Mesendoderm (in vitro differentiated cells): Measurements from ENCODE around the gene UTY.

Experiments used
- DNase-seq: peaks from one replicate; pipeline ENCODE4 v3.0.0; 2013
- H2AK5ac ChIP-seq: 2 replicates; pipeline ENCODE4 v1.6.1; 2013; ENCODE audit warnings: low read length, inconsistent platforms
- H2BK120ac ChIP-seq: 2 replicates; pipeline ENCODE4 v1.6.1; 2013; ENCODE audit warnings: low read depth, mild to moderate bottlenecking, low read length, moderate library complexity, mixed read lengths
- H2BK15ac ChIP-seq: replicated peaks from 2 replicates; pipeline ENCODE4 v1.6.1; 2013; ENCODE audit warnings: low read depth, mild to moderate bottlenecking, moderate library complexity
- H2BK5ac ChIP-seq: 2 replicates; pipeline ENCODE4 v1.6.1; 2013; ENCODE audit warnings: low read length, inconsistent platforms
- H3K18ac ChIP-seq: 2 replicates; pipeline ENCODE4 v1.6.1; 2013; ENCODE audit warnings: mild to moderate bottlenecking, low read length, mixed read lengths
- H3K23ac ChIP-seq: one replicate; pipeline ENCODE4 v1.6.1; 2013; ENCODE audit warnings: low read length
- H3K27ac ChIP-seq: 2 replicates; pipeline ENCODE4 v1.5.1; 2013; ENCODE audit warnings: low read depth, mild to moderate bottlenecking, inconsistent platforms, low read length, moderate library complexity
- H3K27me3 ChIP-seq: 2 replicates; pipeline ENCODE4 v1.6.1; 2013; ENCODE audit warnings: low read length, control low read depth, mild to moderate bottlenecking, inconsistent platforms; ENCODE audit not compliant: insufficient read depth, poor library complexity
- H3K36me3 ChIP-seq: 2 replicates; pipeline ENCODE4 v1.6.1; 2013; ENCODE audit warnings: low read length, inconsistent platforms; ENCODE audit not compliant: control insufficient read depth, insufficient read depth
- H3K4ac ChIP-seq: one replicate; pipeline ENCODE4 v1.6.1; 2013; ENCODE audit warnings: low read depth, mild to moderate bottlenecking, low read length, moderate library complexity
- H3K4me1 ChIP-seq: 2 replicates; pipeline ENCODE4 v1.6.1; 2013; ENCODE audit warnings: low read depth, low read length, inconsistent platforms; ENCODE audit not compliant: control insufficient read depth
- H3K4me2 ChIP-seq: 2 replicates; pipeline ENCODE4 v1.6.1; 2013; ENCODE audit warnings: low read length
- H3K4me3 ChIP-seq: 2 replicates; pipeline ENCODE4 v1.5.1; 2013; ENCODE audit warnings: mild to moderate bottlenecking, low read length
- H3K56ac ChIP-seq: one replicate; pipeline ENCODE4 v1.6.1; 2013; ENCODE audit warnings: low read length
- H3K79me1 ChIP-seq: 2 replicates; pipeline ENCODE4 v1.6.1; 2013; ENCODE audit warnings: low read length, inconsistent platforms
- H3K79me2 ChIP-seq: 2 replicates; pipeline ENCODE4 v1.6.1; 2013; ENCODE audit warnings: mild to moderate bottlenecking, low read length; ENCODE audit not compliant: control insufficient read depth, insufficient read depth
- H3K9ac ChIP-seq: 2 replicates; pipeline ENCODE4 v1.6.1; 2013; ENCODE audit warnings: low read length, inconsistent platforms
- H4K5ac ChIP-seq: one replicate; pipeline ENCODE4 v1.6.1; 2013; ENCODE audit warnings: low read length
- H4K8ac ChIP-seq: one replicate; pipeline ENCODE4 v1.6.1; 2013; ENCODE audit warnings: low read depth, mild to moderate bottlenecking, control low read depth, low read length, moderate library complexity
- WGBS: extraction: QIAGEN DNeasy Blood & Tissue Kit; methylation state at CpG from one replicate; pipeline ENCODE4 v1.1.7; 2013; ENCODE audit warnings: low lambda C conversion rate, missing lambda C conversion rate; ENCODE audit not compliant: insufficient coverage; ENCODE audit errors: extremely low coverage; 5-methylcytosine and 5-hydroxymethylcytosine counted together

The UTY gene

GRCh38 chrY:13445566-13445965 lies 34.3 kb downstream of the UTY start:
- H3K23ac ChIP-seq = no peak overlapping the region
- H2BK5ac ChIP-seq = no peak overlapping the region
- H3K79me2 ChIP-seq = no peaks in the 10 kb centered on the region
- H2BK15ac ChIP-seq = no peak overlapping the region
- no peak overlapping the region for H3K4ac ChIP-seq
- no peak overlapping the region for H2AK5ac ChIP-seq
- WGBS = no CpG with 5 or more reads among the region's 1 CpG
- no peaks in the 10 kb centered on the region for H3K79me1 ChIP-seq
- H3K4me2 ChIP-seq = no peak overlapping the region
- no peak overlapping the region for H4K5ac ChIP-seq
- H3K56ac ChIP-seq = no peak overlapping the region
- H4K8ac ChIP-seq = no peak overlapping the region
- no peaks in the 10 kb centered on the region for H3K4me1 ChIP-seq
- no peak overlapping the region for H3K4me3 ChIP-seq
- H3K27ac ChIP-seq = no peak overlapping the region
- H3K9ac ChIP-seq = no peak overlapping the region
- DNase-seq = peak; percentile 30
- no peaks in the 10 kb centered on the region for H3K36me3 ChIP-seq
- H3K18ac ChIP-seq = no peak overlapping the region
- H3K27me3 ChIP-seq = no peaks in the 10 kb centered on the region
- no peak overlapping the region for H2BK120ac ChIP-seq

- no peaks in the 10 kb centered on the region for H3K4me1 ChIP-seq
- no peaks in the 10 kb centered on the region for H3K79me1 ChIP-seq
- WGBS = no CpG with 5 or more reads among the region's 7 CpGs
- no peak overlapping the region for H2AK5ac ChIP-seq
- no peak overlapping the region for H3K9ac ChIP-seq
- no peak overlapping the region for H3K27ac ChIP-seq
- no peak overlapping the region for H3K4me2 ChIP-seq
- no peak overlapping the region for H2BK5ac ChIP-seq
- no peak overlapping the region for H4K8ac ChIP-seq
- H3K79me2 ChIP-seq = no peaks in the 10 kb centered on the region
- no peak overlapping the region for H3K18ac ChIP-seq
- H3K4ac ChIP-seq = no peak overlapping the region
- H2BK15ac ChIP-seq = no peak overlapping the region
- H3K27me3 ChIP-seq = no peaks in the 10 kb centered on the region
- H3K4me3 ChIP-seq = no peak overlapping the region
- no peak overlapping the region for H3K56ac ChIP-seq
- H2BK120ac ChIP-seq = no peak overlapping the region
- H4K5ac ChIP-seq = no peak overlapping the region
- no peaks in the 10 kb centered on the region for H3K36me3 ChIP-seq
- H3K23ac ChIP-seq = no peak overlapping the region
- DNase-seq = peak; percentile 25
Observed at GRCh38 chrY:13443146-13443545, 36.7 kb downstream of the UTY start.

- H3K4me1 ChIP-seq = no peaks in the 10 kb centered on the region
- WGBS = no CpG with 5 or more reads among the region's 1 CpG
Observed at GRCh38 chrY:13440811-13441210, 39.0 kb downstream of the UTY start.

GRCh38 chrY:13435968-13436937 lies 43.6 kb downstream of the UTY start:
- H4K5ac ChIP-seq = no peak overlapping the region
- H3K4me1 ChIP-seq = no peaks in the 10 kb centered on the region
- H3K36me3 ChIP-seq = no peaks in the 10 kb centered on the region
- no CpG with 5 or more reads among the region's 25 CpGs for WGBS
- DNase-seq = peak; percentile 62
- no peak overlapping the region for H2BK5ac ChIP-seq
- H2BK15ac ChIP-seq = no peak overlapping the region
- H3K56ac ChIP-seq = peak overlapping the region; percentile 49
- no peak overlapping the region for H3K4me3 ChIP-seq
- H4K8ac ChIP-seq = no peak overlapping the region
- H3K23ac ChIP-seq = no peak overlapping the region
- H3K18ac ChIP-seq = no peak overlapping the region
- H2AK5ac ChIP-seq = no peak overlapping the region
- H3K27me3 ChIP-seq = no peaks in the 10 kb centered on the region
- no peaks in the 10 kb centered on the region for H3K79me1 ChIP-seq
- no peak overlapping the region for H3K27ac ChIP-seq
- peak overlapping the region; percentile 20 for H3K4ac ChIP-seq
- H3K4me2 ChIP-seq = no peak overlapping the region
- no peak overlapping the region for H2BK120ac ChIP-seq
- H3K9ac ChIP-seq = no peak overlapping the region
- peaks cover 17% of the 10 kb centered on the region for H3K79me2 ChIP-seq

More at GRCh38 chrY:13440811-13441210, 39.0 kb downstream of the UTY start:
- Histone ChIP-seq H3K23ac (no peak overlapping the region), H3K4ac (no peak overlapping the region), H3K4me2 (no peak overlapping the region), H4K5ac (no peak overlapping the region), H2BK5ac (no peak overlapping the region), H3K27me3 (no peaks in the 10 kb centered on the region), H3K79me1 (no peaks in the 10 kb centered on the region), H2AK5ac (no peak overlapping the region), H3K18ac (no peak overlapping the region), H3K27ac (no peak overlapping the region), H3K4me3 (no peak overlapping the region), H3K9ac (no peak overlapping the region), H2BK120ac (no peak overlapping the region), H3K56ac (no peak overlapping the region), H3K36me3 (no peaks in the 10 kb centered on the region), H3K79me2 (peaks cover under 1% of the 10 kb centered on the region), H2BK15ac (no peak overlapping the region), H4K8ac (no peak overlapping the region)
- no peak for DNase-seq

GRCh38 chrY:13435206-13435967 lies 44.4 kb downstream of the UTY start:
- H3K4ac ChIP-seq = no peak overlapping the region
- no peak overlapping the region for H3K9ac ChIP-seq
- no peak overlapping the region for H2AK5ac ChIP-seq
- no peak overlapping the region for H2BK15ac ChIP-seq
- no peak overlapping the region for H2BK120ac ChIP-seq
- H3K36me3 ChIP-seq = no peaks in the 10 kb centered on the region
- no CpG with 5 or more reads among the region's 22 CpGs for WGBS
- H3K4me1 ChIP-seq = no peaks in the 10 kb centered on the region
- no peaks in the 10 kb centered on the region for H3K27me3 ChIP-seq
- no peak overlapping the region for H4K8ac ChIP-seq
- peak overlapping the region; percentile 49 for H3K56ac ChIP-seq
- H3K23ac ChIP-seq = no peak overlapping the region
- peaks cover 17% of the 10 kb centered on the region for H3K79me2 ChIP-seq
- no peak overlapping the region for H3K4me2 ChIP-seq
- no peak overlapping the region for H3K4me3 ChIP-seq
- no peak overlapping the region for H4K5ac ChIP-seq
- peak overlapping the region; percentile 7 for H3K27ac ChIP-seq
- no peak overlapping the region for H3K18ac ChIP-seq
- H2BK5ac ChIP-seq = no peak overlapping the region
- DNase-seq = no peak
- no peaks in the 10 kb centered on the region for H3K79me1 ChIP-seq
